Endothelial cell of umbilical vein (primary cell): ENCODE data around the gene PYGB.

Source experiments
- EZH2 ChIP-seq: IDR thresholded peaks from 2 replicates; pipeline ENCODE4 v1.6.1; 2012; ENCODE audit warnings: borderline replicate concordance, low read depth, mild to moderate bottlenecking, moderate library complexity, low read length, inconsistent platforms; ENCODE audit not compliant: severe bottlenecking
- FOS ChIP-seq: IDR thresholded peaks from 2 replicates; pipeline ENCODE4 v1.6.1; 2011; ENCODE audit warnings: mild to moderate bottlenecking, low read length, moderate library complexity, borderline replicate concordance; ENCODE audit not compliant: insufficient read depth
- GATA2 ChIP-seq: IDR thresholded peaks from 2 replicates; pipeline ENCODE4 v1.7.0; 2011; ENCODE audit warnings: low read depth, mild to moderate bottlenecking, moderate library complexity, mixed read lengths, low read length; ENCODE audit not compliant: insufficient read length, insufficient read depth
- JUN ChIP-seq: IDR thresholded peaks from 2 replicates; pipeline ENCODE4 v1.6.1; 2011; ENCODE audit warnings: borderline replicate concordance, low read depth; ENCODE audit not compliant: insufficient read length, insufficient read depth
- MYC ChIP-seq: IDR thresholded peaks from one replicate; pipeline ENCODE4 v1.6.1; 2011; ENCODE audit warnings: mild to moderate bottlenecking, low read depth, low read length
- POLR2A ChIP-seq: IDR thresholded peaks from 2 replicates; pipeline ENCODE4 v1.6.1; 2012; ENCODE audit warnings: low read depth, mild to moderate bottlenecking, control low read depth, low read length
- POLR2AphosphoS5 ChIP-seq: IDR thresholded peaks from 2 replicates; pipeline ENCODE4 v1.6.1; 2012; ENCODE audit warnings: low read depth, mild to moderate bottlenecking, control low read depth, low read length, moderate library complexity; ENCODE audit not compliant: insufficient read depth
- TF ChIP-seq, protein P1 (sequence below), 2 donors: IDR thresholded peaks; 1 replicate in 1 of 2; 2 replicates in 1 of 2; pipeline ENCODE4 v1.5.1; 2011; ENCODE audit warnings: low read length in 2 of 2, mild to moderate bottlenecking in 2 of 2, moderate library complexity in 2 of 2, control low read depth in 1 of 2, inconsistent platforms in 1 of 2, low read depth in 1 of 2; ENCODE audit not compliant: insufficient read depth in 1 of 2; ENCODE audit errors: extremely low read depth in 1 of 2
- TF ChIP-seq, protein P2 (sequence below): IDR thresholded peaks from 2 replicates; pipeline ENCODE4 v1.6.1; 2011; ENCODE audit not compliant: insufficient read depth, insufficient read length

DNA sequence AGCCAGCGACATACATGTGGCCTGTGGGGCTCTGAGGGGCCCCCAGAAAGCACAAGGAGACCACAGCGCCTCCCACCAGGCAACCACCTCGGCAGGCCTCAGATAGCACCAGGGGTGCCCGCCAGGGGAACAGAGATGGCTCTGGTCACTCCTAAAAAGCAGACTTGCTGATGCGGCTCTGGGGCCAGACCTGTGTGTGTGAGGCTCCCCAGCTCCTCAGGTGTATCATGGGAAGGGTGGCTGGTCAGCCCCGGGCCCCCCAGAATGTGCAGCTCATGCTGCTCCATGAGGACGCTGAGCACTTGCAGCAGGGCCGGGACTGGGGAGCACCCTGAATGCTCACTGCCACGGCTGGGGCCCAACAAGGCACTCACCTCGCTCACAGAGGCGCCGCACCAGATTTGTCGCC is 60.2 kb downstream of the PYGB start:
- TF ChIP-seq, protein P1, sequence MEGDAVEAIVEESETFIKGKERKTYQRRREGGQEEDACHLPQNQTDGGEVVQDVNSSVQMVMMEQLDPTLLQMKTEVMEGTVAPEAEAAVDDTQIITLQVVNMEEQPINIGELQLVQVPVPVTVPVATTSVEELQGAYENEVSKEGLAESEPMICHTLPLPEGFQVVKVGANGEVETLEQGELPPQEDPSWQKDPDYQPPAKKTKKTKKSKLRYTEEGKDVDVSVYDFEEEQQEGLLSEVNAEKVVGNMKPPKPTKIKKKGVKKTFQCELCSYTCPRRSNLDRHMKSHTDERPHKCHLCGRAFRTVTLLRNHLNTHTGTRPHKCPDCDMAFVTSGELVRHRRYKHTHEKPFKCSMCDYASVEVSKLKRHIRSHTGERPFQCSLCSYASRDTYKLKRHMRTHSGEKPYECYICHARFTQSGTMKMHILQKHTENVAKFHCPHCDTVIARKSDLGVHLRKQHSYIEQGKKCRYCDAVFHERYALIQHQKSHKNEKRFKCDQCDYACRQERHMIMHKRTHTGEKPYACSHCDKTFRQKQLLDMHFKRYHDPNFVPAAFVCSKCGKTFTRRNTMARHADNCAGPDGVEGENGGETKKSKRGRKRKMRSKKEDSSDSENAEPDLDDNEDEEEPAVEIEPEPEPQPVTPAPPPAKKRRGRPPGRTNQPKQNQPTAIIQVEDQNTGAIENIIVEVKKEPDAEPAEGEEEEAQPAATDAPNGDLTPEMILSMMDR (IDR thresholded peaks at IDR 0.05; ENCODE audit: extremely low read depth in 1 of 2, insufficient read depth in 1 of 2, low read depth in 1 of 2, low read length in 2 of 2), result no peak
- TF ChIP-seq POLR2A (no peak), FOS (no peak), POLR2AphosphoS5 (no peak), EZH2 (no peak), JUN (no peak), GATA2 (no peak), MYC (no peak)
- TF ChIP-seq, protein P2, sequence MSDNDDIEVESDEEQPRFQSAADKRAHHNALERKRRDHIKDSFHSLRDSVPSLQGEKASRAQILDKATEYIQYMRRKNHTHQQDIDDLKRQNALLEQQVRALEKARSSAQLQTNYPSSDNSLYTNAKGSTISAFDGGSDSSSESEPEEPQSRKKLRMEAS, result no peak
